SK-N-SH treated with all-trans-retinoic acid at 6 μM for 48 hours (cell line): Measurements from ENCODE around the gene LATS1.

Experiments
- ARNTL ChIP-seq: fragments of 450-650 bp; formaldehyde crosslinking; IDR thresholded peaks from 2 replicates; pipeline ENCODE4 v1.5.0; 2020; ENCODE audit warnings: low read depth, mild to moderate bottlenecking, moderate library complexity, borderline replicate concordance
- GLIS3 ChIP-seq: fragments of 250-450 bp; sonication (Bioruptor Pico); IDR thresholded peaks from 2 replicates; pipeline ENCODE4 v1.5.0; 2020; ENCODE audit warnings: mild to moderate bottlenecking, moderate library complexity
- ISL1 ChIP-seq: fragments of 250-450 bp; sonication (Bioruptor Pico); IDR thresholded peaks from 2 replicates; pipeline ENCODE4 v2.1.2; 2022; ENCODE audit warnings: mild to moderate bottlenecking, moderate library complexity
- PPARA ChIP-seq: fragments of 250-450 bp; sonication (Bioruptor Pico); IDR thresholded peaks from 2 replicates; pipeline ENCODE4 v1.5.0; 2020; ENCODE audit warnings: mild to moderate bottlenecking, borderline replicate concordance
- RARB ChIP-seq: fragments of 250-450 bp; sonication (Bioruptor Pico); IDR thresholded peaks from 2 replicates; pipeline ENCODE4 v1.8.0; 2021; ENCODE audit warnings: mild to moderate bottlenecking, moderate library complexity
- TOX ChIP-seq: fragments of 250-450 bp; sonication (Bioruptor Pico); IDR thresholded peaks from 2 replicates; pipeline ENCODE4 v1.8.0; 2021; ENCODE audit warnings: mild to moderate bottlenecking, moderate library complexity, borderline replicate concordance
- ZC3H10 ChIP-seq: fragments of 250-450 bp; sonication (Bioruptor Pico); IDR thresholded peaks from 2 replicates; pipeline ENCODE4 v1.5.1; 2021; ENCODE audit warnings: mild to moderate bottlenecking, moderate library complexity
- TF ChIP-seq, protein P1 (sequence below): fragments of 250-450 bp; sonication (Bioruptor Pico); IDR thresholded peaks from 2 replicates; pipeline ENCODE4 v1.8.0; 2020; ENCODE audit warnings: mild to moderate bottlenecking, moderate library complexity, borderline replicate concordance

DNA sequence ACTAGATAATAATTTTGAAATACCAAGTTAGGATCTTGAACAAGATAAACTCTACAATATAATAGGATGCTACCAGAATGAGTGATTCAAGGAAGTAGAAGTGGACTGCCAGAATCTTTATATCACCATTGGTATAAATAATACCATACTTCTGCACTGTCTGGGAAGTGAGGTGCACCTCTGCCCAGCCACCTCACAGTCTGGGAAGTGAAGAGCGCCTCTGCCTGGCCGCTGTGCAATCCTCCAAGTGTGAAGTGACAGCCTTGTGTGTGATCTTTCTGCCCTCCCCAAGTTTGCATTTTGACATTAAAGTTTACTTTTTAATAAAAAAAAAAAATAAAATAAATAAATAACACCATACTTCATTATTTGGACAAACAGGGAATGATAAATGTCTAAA lies 18.8 kb downstream of the LATS1 start:
- TF ChIP-seq ARNTL (no peak), ISL1 (CRISPR knock-in tag) (no peak), RARB (no peak), GLIS3 (CRISPR knock-in tag) (no peak), TOX (CRISPR knock-in tag) (no peak), ZC3H10 (CRISPR knock-in tag) (no peak), PPARA (CRISPR knock-in tag) (no peak)
- TF ChIP-seq, protein P1, sequence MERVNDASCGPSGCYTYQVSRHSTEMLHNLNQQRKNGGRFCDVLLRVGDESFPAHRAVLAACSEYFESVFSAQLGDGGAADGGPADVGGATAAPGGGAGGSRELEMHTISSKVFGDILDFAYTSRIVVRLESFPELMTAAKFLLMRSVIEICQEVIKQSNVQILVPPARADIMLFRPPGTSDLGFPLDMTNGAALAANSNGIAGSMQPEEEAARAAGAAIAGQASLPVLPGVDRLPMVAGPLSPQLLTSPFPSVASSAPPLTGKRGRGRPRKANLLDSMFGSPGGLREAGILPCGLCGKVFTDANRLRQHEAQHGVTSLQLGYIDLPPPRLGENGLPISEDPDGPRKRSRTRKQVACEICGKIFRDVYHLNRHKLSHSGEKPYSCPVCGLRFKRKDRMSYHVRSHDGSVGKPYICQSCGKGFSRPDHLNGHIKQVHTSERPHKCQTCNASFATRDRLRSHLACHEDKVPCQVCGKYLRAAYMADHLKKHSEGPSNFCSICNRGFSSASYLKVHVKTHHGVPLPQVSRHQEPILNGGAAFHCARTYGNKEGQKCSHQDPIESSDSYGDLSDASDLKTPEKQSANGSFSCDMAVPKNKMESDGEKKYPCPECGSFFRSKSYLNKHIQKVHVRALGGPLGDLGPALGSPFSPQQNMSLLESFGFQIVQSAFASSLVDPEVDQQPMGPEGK = no peak
